ENCODE measurements around the gene RNF115. TPM values are rescaled to one million over a fixed set of nuclear protein-coding genes. Genes with fewer than 3 reads are reported as not detected.
A peak's percentile ranks its signal among the peaks of the same experiment; 100 is the strongest.

Gene RNF115
- total RNA-seq, 6 donors from 2014 or later, result 10.7 to 32.0 (median 19.0) TPM

GRCh38 chr1:145759721-145760120 lies 64.2 kb downstream of the RNF115 start:
- Histone ChIP-seq H3K4me3 (no peak overlapping the region), H3K9me3 (no peaks in the 10 kb centered on the region), H3K27ac (no peak overlapping the region), H3K4me1 (no peaks in the 10 kb centered on the region), H3K27me3 (no peaks in the 10 kb centered on the region), H3K36me3 (peaks cover 0 to 57% (median 18%) of the 10 kb centered on the region in 4 donors)
- DNase-seq, result no peak
- WGBS, 2 donors, result 97 to 100% methylated on average over 1 of the region's 1 CpG
- ATAC-seq (ENCODE audit: low FRiP score in 2 of 2), result no peak
- no peak for TF ChIP-seq CTCF (IDR thresholded peaks at IDR 0.05)
- no peak for TF ChIP-seq POLR2AphosphoS5 (IDR thresholded peaks at IDR 0.05)
- TF ChIP-seq EP300 (IDR thresholded peaks at IDR 0.05), result no peak
- TF ChIP-seq POLR2A (IDR thresholded peaks at IDR 0.05), result no peak

GRCh38 chr1:145758575-145758974 lies 65.3 kb downstream of the RNF115 start:
- WGBS, 2 donors, result 95 to 96% methylated on average over 1 of the region's 1 CpG
- Histone ChIP-seq H3K27me3 (no peaks in the 10 kb centered on the region), H3K4me3 (no peak overlapping the region), H3K27ac (no peak overlapping the region), H3K36me3 (peaks cover 0 to 51% (median 18%) of the 10 kb centered on the region in 4 donors), H3K9me3 (no peaks in the 10 kb centered on the region), H3K4me1 (no peaks in the 10 kb centered on the region)
- ATAC-seq (ENCODE audit: low FRiP score in 2 of 2) (no peak), DNase-seq (no peak)
- TF ChIP-seq POLR2AphosphoS5 (IDR thresholded peaks at IDR 0.05) (no peak), CTCF (IDR thresholded peaks at IDR 0.05) (no peak), POLR2A (IDR thresholded peaks at IDR 0.05) (no peak), EP300 (IDR thresholded peaks at IDR 0.05) (no peak)

GRCh38 chr1:145758116-145758515 lies 65.8 kb downstream of the RNF115 start:
- no peaks in the 10 kb centered on the region for H3K9me3 ChIP-seq
- no peaks in the 10 kb centered on the region for H3K27me3 ChIP-seq
- no peak for TF ChIP-seq POLR2A (IDR thresholded peaks at IDR 0.05)
- TF ChIP-seq POLR2AphosphoS5 (IDR thresholded peaks at IDR 0.05), result no peak
- no peak for TF ChIP-seq CTCF (IDR thresholded peaks at IDR 0.05)
- TF ChIP-seq EP300 (IDR thresholded peaks at IDR 0.05), result no peak
- DNase-seq (no peak), ATAC-seq (ENCODE audit: low FRiP score in 2 of 2) (no peak)
- no peak overlapping the region for H3K27ac ChIP-seq
- no peak overlapping the region for H3K4me3 ChIP-seq
- peaks cover 0 to 55% (median 18%) of the 10 kb centered on the region in 4 donors for H3K36me3 ChIP-seq
- 100% methylated on average over 1 of the region's 1 CpG; no CpG with 5 or more reads in 1 of the 2 donors for WGBS, 2 donors
- H3K4me1 ChIP-seq, result no peaks in the 10 kb centered on the region

GRCh38 chr1:145757420-145757819 lies 66.5 kb downstream of the RNF115 start:
- DNase-seq (no peak), ATAC-seq (ENCODE audit: low FRiP score in 2 of 2) (no peak)
- H3K36me3 ChIP-seq, result peaks cover 0 to 61% (median 22%) of the 10 kb centered on the region in 4 donors
- no peaks in the 10 kb centered on the region for H3K27me3 ChIP-seq
- H3K4me3 ChIP-seq, result no peak overlapping the region
- no peak for TF ChIP-seq EP300 (IDR thresholded peaks at IDR 0.05)
- TF ChIP-seq POLR2AphosphoS5 (IDR thresholded peaks at IDR 0.05), result no peak
- no peak for TF ChIP-seq CTCF (IDR thresholded peaks at IDR 0.05)
- no peak for TF ChIP-seq POLR2A (IDR thresholded peaks at IDR 0.05)
- H3K4me1 ChIP-seq, result no peaks in the 10 kb centered on the region
- 98% methylated on average over 2 of the region's 2 CpGs for WGBS, 2 donors
- H3K27ac ChIP-seq, result no peak overlapping the region
- H3K9me3 ChIP-seq, result no peaks in the 10 kb centered on the region

- TF ChIP-seq CTCF (IDR thresholded peaks at IDR 0.05), result no peak
- no peak for TF ChIP-seq POLR2AphosphoS5 (IDR thresholded peaks at IDR 0.05)
- no peak for TF ChIP-seq EP300 (IDR thresholded peaks at IDR 0.05)
- TF ChIP-seq POLR2A (IDR thresholded peaks at IDR 0.05), result no peak
- H3K4me1 ChIP-seq, result no peaks in the 10 kb centered on the region
- H3K4me3 ChIP-seq, result no peak overlapping the region
- peak in 1 of 2 donors; percentile 53 for ATAC-seq (ENCODE audit: low FRiP score in 2 of 2)
- no peak for DNase-seq
- H3K27me3 ChIP-seq, result no peaks in the 10 kb centered on the region
- H3K27ac ChIP-seq, result no peak overlapping the region
- no peaks in the 10 kb centered on the region for H3K9me3 ChIP-seq
- peaks cover 17 to 79% (median 36%) of the 10 kb centered on the region in 4 donors for H3K36me3 ChIP-seq
- 80 to 85% methylated on average over 5 of the region's 5 CpGs for WGBS, 2 donors
These were observed 72.3 kb downstream of the RNF115 start for GRCh38 chr1:145751491-145752037.
